NCI-H1417 treated with DMSO at 0.1 percent for 48 hours (cell line): Measurements from ENCODE around the gene ANGPTL7.
"Not testable (repeated sequence)": the region's sequence is repeated elsewhere in the genome, so short reads cannot be mapped to it uniquely, and the experiment has no call there.

Experiments used
- DNase-seq: peaks from one replicate; lab custom pipeline; 2025; lab: John Stamatoyannopoulos, UW

ANGPTL7 gene

GRCh38 chr1:11170102-11170501, 19.1 kb upstream of the ANGPTL7 start:
- DNase-seq, result no peak

DNA sequence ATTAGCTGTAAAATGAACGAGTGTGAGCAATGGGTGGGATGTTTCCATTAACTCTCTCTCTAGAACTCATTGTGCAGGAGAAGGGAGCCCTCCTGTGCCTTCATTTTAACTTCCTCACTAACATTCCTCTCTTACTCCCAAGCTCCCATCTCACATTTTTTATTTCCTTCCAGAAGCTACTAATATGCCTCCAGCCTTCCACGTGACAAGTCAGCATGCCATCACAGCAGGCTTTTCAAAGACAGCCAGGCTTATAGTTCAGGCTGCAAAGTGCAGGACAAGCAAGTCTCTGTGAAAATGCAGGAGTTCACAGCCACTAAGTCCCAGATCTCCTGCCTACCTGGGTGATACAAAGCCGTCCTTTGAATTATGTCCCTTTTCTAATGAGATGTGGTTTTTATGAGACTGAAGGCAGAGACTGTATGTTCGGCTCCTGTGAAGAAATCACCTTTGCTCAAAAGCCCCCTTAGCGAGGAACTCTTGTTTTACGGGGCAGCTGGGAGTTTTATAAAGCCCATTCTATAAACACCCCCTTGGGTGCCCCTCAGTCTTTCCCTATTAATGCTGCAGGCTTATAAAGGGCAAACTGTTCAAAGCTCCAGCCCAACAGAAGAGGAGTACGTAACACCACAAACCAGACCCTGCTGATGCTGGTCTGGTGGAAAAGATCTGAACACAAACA, 14.8 kb upstream of the ANGPTL7 start:
- no peak for DNase-seq

GRCh38 chr1:11175461-11175860, 13.7 kb upstream of the ANGPTL7 start:
- no peak for DNase-seq

- DNase-seq, result no peak
Observed at GRCh38 chr1:11176081-11176706, 13.0 kb upstream of the ANGPTL7 start.

DNA sequence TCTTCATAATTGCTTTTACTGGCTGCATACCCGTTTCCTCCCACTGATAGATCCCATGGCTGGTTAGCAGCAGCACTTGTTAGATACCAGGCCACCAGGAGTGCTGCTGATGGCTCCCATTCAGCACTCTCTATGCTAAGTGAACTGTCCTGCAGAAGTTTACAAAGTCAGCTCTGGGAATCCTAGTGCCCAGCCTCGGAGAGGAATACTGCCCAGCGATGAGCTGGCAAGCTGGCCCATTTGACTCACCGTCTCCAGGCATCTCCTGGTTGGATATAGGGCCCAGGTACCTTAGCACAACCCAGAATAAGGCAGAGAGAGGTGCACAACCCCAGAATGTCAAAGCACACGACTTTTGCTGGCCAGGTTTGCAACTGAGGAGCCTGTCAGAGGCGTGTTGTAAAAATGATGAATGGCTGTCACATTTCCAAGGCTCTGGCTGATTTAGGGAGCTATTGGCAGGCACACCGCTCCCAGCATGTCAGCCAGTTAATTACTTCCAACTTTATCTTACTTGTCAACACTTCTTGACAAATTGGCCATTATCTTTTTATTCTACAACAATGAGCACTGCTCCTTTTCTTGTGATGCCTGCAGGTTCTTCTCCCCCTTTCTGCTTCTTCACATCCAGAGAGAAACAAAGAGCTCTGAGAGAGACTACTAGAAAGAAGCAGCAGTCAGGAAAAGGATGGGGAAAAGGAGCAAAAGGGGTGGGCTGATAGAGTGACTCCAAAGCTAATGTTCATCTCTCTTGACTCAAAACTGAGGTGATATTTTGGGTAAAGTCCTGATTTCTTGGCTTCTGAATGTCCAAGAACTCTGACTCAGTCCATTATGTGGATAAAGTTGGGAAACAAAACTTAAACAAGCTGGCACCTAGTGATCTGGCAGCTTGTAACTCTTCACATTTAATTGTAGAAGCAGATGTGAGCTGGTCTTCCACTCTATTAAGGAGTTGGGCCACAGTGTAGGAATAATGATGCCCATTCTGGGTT, 10.8 kb upstream of the ANGPTL7 start:
- DNase-seq, result peak; percentile 66

DNA sequence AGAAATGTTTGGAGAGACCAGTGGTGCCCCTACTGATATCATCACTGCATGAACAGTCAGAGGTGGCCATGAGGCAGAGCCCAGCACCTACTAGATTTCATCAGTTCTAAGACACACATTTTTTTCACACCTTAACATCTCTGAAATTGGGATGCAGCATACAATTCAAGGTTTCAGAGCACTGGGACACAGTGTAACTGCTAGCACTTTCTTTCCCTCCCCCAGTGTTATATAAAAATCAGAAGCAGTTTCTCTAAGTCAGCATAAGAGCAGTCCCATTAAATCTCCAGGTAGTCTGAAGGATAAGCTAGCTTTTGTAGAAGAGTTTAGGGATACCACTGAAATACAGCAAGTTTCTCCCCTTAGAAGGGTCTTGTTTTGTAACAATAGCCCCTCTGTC, 10.0 kb upstream of the ANGPTL7 start:
- DNase-seq, result no peak

DNA sequence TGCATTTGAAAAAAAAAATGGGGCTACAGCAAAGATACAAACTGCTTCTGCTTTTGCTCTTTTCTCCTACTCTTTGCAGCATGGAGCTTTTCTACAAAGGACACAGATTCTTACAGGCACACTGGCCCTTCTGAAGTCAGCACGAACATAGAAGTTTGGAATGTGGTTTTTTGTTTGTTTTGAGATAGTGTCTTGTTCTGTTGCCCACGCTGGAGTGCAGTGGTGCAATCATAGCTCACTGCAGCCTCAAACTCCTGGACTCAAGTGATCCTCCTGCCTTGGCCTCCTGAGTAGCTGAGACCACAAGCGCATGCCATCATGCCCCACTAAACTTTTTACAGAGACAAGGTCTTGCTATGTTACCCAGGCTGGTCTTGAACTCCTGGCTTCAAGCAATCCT, 9.4 kb upstream of the ANGPTL7 start:
- not testable (repeated sequence) for DNase-seq

GRCh38 chr1:11180342-11180744, 8.8 kb upstream of the ANGPTL7 start:
- DNase-seq, result no peak

- no peak for DNase-seq
Observed at GRCh38 chr1:11182884-11183283, 6.3 kb upstream of the ANGPTL7 start.

- DNase-seq, result no peak
Observed at GRCh38 chr1:11184973-11185372, 4.2 kb upstream of the ANGPTL7 start.

DNA sequence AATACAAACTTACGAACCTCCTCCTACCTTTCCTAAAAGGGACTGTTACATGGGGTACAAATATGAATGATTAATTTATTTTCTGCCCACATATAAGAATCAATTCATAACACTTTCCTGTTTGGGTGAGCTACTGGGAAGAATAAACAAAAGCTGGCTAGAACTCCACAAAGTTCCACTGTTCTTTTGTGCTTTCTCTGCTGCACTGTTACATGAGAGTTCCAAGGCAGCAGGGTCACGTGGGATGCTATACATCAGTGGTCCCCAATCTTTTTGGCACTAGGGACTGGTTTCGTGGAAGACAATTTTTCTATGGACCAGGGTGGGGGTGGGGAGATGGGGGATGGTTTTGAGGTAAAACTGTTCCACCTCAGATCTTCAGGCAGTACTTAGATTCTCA, 2.2 kb upstream of the ANGPTL7 start:
- DNase-seq, result no peak

DNA sequence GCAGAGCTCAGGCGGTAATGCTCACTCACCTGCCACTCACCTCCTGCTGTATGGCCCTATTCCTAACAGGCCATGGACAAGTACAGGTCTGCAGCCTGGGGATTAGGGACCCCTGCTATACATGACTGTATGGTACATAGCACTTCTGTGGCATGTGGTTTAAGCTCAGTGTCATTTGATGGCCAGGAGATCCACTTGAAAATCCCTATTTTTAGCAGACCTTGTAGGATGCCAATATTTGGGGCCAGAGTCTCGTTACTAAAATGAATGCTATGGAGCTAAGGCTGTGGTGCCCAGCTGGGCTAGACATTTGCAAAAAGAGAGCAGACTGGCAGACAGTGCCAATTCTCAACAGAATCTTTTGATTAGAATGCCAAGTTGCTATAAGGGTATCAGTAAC, 1.7 kb upstream of the ANGPTL7 start:
- DNase-seq, result no peak

DNA sequence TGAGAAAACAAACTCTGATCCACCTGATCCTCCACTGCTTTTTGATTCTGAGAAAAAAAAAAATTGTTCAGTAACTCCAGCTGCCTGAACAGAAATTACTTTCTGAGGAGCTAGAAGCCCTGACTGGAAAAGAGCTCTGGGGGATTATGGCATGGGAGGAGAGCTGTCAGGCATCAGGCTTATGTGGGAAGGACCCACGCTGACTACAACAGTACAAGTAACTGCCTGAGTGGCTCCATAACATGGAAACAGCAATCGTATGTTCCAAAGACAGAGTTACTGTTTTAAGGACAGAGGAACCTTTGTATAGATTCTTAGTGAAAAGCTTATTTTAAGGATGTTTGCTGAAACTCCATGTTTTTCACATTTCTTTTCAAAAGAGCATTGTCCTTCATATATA, 1.2 kb upstream of the ANGPTL7 start:
- no peak for DNase-seq

DNA sequence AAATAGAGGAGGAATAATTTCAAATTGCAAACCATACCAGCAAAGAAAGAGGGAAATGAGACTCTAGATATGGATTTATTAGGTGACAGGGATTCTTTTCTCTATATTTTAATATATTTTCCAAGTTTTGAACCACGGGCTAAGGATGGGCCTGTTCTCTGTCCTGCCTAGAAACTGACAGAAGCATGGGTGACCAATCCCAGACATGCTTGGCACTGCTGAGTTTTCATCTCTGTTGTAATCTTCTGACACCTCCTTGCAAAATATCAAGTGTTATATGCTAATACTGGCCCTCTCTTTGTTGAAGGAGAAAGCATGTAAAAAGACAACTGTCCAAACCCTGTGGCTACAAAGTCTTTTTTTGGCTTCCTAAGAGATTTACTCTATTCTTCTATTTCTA, 774 bp upstream of the ANGPTL7 start:
- no peak for DNase-seq

- no peak for DNase-seq
Observed at GRCh38 chr1:11193376-11193775, 4.2 kb downstream of the ANGPTL7 start.

GRCh38 chr1:11194407-11195176, 5.4 kb downstream of the ANGPTL7 start:
- no peak for DNase-seq

DNA sequence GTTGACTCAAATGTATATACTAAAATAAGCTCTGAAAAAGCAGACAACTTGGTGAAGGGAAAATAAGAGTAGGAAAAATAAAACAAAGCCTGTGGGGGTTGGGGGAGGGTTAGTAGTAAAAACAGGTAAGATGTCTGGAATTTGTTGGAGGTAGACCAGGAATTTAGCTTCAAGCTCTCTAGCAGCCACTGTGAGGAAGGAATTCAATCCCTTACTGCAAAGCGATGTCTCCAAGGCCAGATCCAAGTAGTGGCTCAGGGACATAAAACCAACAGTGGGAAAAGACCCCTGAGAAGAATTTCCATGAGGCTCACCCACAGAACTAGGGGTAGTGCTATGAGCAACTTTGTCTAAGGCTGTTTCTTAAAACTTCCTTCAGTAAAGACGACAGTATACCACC, 7.8 kb downstream of the ANGPTL7 start:
- no peak for DNase-seq

GRCh38 chr1:11197359-11197758, 8.2 kb downstream of the ANGPTL7 start:
- no peak for DNase-seq

DNA sequence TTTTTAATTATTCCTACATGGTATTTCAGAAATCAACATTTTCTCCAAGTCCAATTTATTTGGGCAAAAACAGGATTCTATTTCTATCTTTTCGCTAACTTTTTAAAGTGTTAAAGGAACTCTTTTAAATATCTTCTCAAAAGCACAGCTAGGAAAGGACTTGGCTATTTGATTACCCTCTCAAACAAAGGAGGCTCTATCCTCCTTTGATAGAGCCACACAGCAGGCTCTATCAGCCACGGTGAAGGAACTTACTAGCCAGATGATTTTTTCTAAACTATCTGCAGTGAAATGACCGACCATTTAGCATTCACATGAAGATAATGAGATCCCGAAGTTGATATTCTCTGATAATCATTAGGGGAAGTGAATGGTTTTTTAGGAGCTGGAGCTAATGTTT, 9.1 kb downstream of the ANGPTL7 start:
- no peak for DNase-seq

DNA sequence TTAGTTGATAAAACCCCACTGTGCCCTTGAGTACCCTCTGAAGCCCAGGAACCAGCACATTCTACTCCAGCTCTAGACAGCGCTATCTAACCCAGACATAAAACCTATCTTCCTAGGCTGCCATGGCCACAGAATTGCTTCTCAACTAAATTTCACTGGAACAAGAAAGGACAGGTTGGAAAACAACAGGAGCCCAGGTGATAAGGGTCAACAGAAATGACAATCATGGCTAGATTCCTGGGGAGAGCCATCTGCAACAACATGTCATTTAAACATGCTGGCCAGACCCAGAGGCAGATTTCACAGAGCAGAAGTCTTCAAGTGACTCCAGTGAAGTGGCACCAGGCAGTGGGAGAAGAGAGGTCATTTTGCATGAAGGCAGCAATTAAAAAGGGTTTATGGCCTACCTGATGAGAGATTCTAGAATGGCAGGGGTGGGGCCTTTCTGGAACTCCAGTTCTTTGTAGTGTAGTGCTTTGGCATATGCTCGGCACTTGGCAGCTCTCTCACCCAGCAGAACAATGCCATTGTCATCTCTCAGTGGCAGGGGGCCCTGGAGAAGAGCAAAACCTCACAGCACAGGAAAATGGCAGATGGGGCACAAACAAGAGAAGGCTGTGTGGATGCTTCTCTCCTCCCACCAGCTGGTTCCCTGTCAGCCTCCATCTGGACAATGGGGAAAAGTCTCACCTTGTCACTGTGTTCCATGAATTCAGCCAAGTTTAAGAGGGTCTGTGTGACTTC, 9.9 kb downstream of the ANGPTL7 start:
- peak; percentile 73 for DNase-seq
